GM12878 (cell line): ENCODE measurements around the gene CDC34. TPM values are rescaled to one million over a fixed set of nuclear protein-coding genes. Genes with fewer than 3 reads are reported as not detected.
A peak's percentile ranks its signal among the peaks of the same experiment; 100 is the strongest.

Experiments
- ATF7 ChIP-seq: fragments of 450-650 bp; IDR thresholded peaks from 2 replicates; pipeline ENCODE4 v1.6.1; 2016; ENCODE audit warnings: low read depth, mild to moderate bottlenecking
- BACH1 ChIP-seq: fragments of 450-650 bp; IDR thresholded peaks from 2 replicates; pipeline ENCODE4 v1.6.1; 2017; ENCODE audit warnings: mild to moderate bottlenecking, borderline replicate concordance
- CBFB ChIP-seq: IDR thresholded peaks from 2 replicates; pipeline ENCODE4 v1.6.1; 2016; ENCODE audit warnings: antibody characterized with exemption, low read depth
- CREB1 ChIP-seq: IDR thresholded peaks from 2 replicates; pipeline ENCODE4 v1.6.1; 2012; ENCODE audit warnings: low read depth, mild to moderate bottlenecking, inconsistent platforms
- ETV6 ChIP-seq, 2 experiments: fragments of 450-650 bp in 1 of 2; IDR thresholded peaks in 1 of 2; conservative IDR thresholded peaks in 1 of 2; 2 replicates each; pipeline ENCODE4 v1.6.1; 2014; ENCODE audit warnings: antibody characterized with exemption in 1 of 2, borderline replicate concordance in 1 of 2, low read depth in 1 of 2, mild to moderate bottlenecking in 1 of 2, moderate library complexity in 1 of 2
- IRF4 ChIP-seq: IDR thresholded peaks from 2 replicates; pipeline ENCODE4 v1.6.1; 2011; ENCODE audit warnings: low read depth, low read length
- IRF5 ChIP-seq: fragments of 450-650 bp; IDR thresholded peaks from 2 replicates; pipeline ENCODE4 v1.6.1; 2017; ENCODE audit warnings: borderline replicate concordance
- JUNB ChIP-seq: IDR thresholded peaks from 2 replicates; pipeline ENCODE4 v1.6.1; 2016; ENCODE audit warnings: antibody characterized with exemption, mild to moderate bottlenecking
- KLF5 ChIP-seq: fragments of 450-650 bp; IDR thresholded peaks from 2 replicates; pipeline ENCODE4 v1.6.1; 2014; ENCODE audit warnings: mild to moderate bottlenecking; ENCODE audit not compliant: partially characterized antibody
- MEF2B ChIP-seq: fragments of 450-650 bp; IDR thresholded peaks from 2 replicates; pipeline ENCODE4 v1.6.1; 2018; ENCODE audit warnings: mild to moderate bottlenecking, moderate library complexity; ENCODE audit not compliant: partially characterized antibody, poor library complexity, severe bottlenecking
- NFXL1 ChIP-seq: fragments of 450-650 bp; IDR thresholded peaks from 2 replicates; pipeline ENCODE4 v1.6.1; 2017; ENCODE audit warnings: antibody characterized with exemption, mild to moderate bottlenecking, borderline replicate concordance
- POLR2A ChIP-seq: IDR thresholded peaks from 2 replicates; pipeline ENCODE4 v1.6.1; 2011; ENCODE audit warnings: low read depth, mild to moderate bottlenecking, low read length
- RAD51 ChIP-seq: fragments of 450-650 bp; IDR thresholded peaks from 2 replicates; pipeline ENCODE4 v1.6.1; 2016; ENCODE audit warnings: moderate library complexity, mild to moderate bottlenecking, inconsistent platforms
- SIX5 ChIP-seq: IDR thresholded peaks from 2 replicates; pipeline ENCODE4 v1.6.1; 2011; ENCODE audit warnings: mild to moderate bottlenecking, low read depth, low read length, moderate library complexity; ENCODE audit not compliant: severe bottlenecking
- SMAD1 ChIP-seq: fragments of 450-650 bp; IDR thresholded peaks from 2 replicates; pipeline ENCODE4 v1.6.1; 2018; ENCODE audit warnings: mild to moderate bottlenecking, low read depth; ENCODE audit not compliant: partially characterized antibody
- SMC3 ChIP-seq: IDR thresholded peaks from 2 replicates; pipeline ENCODE4 v1.6.1; 2011; ENCODE audit warnings: low read length, improper control_type of control experiment, borderline replicate concordance
- SUZ12 ChIP-seq: fragments of 200-600 bp; sonication (generic); IDR thresholded peaks from one replicate; pipeline ENCODE4 v1.6.1; 2018; ENCODE audit warnings: antibody characterized with exemption, mild to moderate bottlenecking; ENCODE audit not compliant: unreplicated experiment
- TCF7 ChIP-seq: IDR thresholded peaks from 2 replicates; pipeline ENCODE4 v1.6.1; 2014; ENCODE audit warnings: antibody characterized with exemption, borderline replicate concordance
- polyA plus RNA-seq, 11 experiments: library from polyadenylated mRNA; depleted of rRNA in 4 of 11; unstranded in 6 of 11; stranded (reverse) in 5 of 11; fragments of >200 nt; fragmentation: Nextera tagmentation in 4 of 11; fragmentation: Illumina TruSeq in 1 of 11; extraction: Ambion mirVana in 4 of 11; extraction: Trizol in 1 of 11; gene quantifications; 1 replicate in 1 of 11; 2 replicates in 10 of 11; pipeline versions ENCODE4 v1.2.1 to v1.2.3, GENCODE V29; 2011 to 2016; ENCODE audit warnings: inconsistent platforms in 2 of 11, missing spikeins in 2 of 11, low read depth in 1 of 11
- total RNA-seq, 4 experiments: library from RNA; depleted of rRNA in 3 of 4; stranded (reverse); fragments of >200 nt in 3 of 4; fragmentation: Illumina TruSeq in 1 of 4; extraction: Trizol in 1 of 4; gene quantifications; 2 replicates each; pipeline versions ENCODE4 v1.2.1 to v1.2.3, GENCODE V29; 2013 to 2021
- TF ChIP-seq, protein P1 (sequence below): fragments of 450-650 bp; formaldehyde crosslinking; IDR thresholded peaks from 2 replicates; pipeline ENCODE4 v1.5.0; 2022; ENCODE audit warnings: mild to moderate bottlenecking, missing genetic modification characterization
- TF ChIP-seq, protein P2 (sequence below): fragments of 450-650 bp; IDR thresholded peaks from 2 replicates; pipeline ENCODE4 v1.6.1; 2017; ENCODE audit warnings: antibody characterized with exemption, mild to moderate bottlenecking, moderate library complexity

Gene CDC34
- total and polyA plus RNA-seq, 10 of the 15 experiments (the other 5 are each of a cell fraction or from before 2014, with no cell fraction given) = 0.31 to 48.9 (median 28.5) TPM

DNA sequence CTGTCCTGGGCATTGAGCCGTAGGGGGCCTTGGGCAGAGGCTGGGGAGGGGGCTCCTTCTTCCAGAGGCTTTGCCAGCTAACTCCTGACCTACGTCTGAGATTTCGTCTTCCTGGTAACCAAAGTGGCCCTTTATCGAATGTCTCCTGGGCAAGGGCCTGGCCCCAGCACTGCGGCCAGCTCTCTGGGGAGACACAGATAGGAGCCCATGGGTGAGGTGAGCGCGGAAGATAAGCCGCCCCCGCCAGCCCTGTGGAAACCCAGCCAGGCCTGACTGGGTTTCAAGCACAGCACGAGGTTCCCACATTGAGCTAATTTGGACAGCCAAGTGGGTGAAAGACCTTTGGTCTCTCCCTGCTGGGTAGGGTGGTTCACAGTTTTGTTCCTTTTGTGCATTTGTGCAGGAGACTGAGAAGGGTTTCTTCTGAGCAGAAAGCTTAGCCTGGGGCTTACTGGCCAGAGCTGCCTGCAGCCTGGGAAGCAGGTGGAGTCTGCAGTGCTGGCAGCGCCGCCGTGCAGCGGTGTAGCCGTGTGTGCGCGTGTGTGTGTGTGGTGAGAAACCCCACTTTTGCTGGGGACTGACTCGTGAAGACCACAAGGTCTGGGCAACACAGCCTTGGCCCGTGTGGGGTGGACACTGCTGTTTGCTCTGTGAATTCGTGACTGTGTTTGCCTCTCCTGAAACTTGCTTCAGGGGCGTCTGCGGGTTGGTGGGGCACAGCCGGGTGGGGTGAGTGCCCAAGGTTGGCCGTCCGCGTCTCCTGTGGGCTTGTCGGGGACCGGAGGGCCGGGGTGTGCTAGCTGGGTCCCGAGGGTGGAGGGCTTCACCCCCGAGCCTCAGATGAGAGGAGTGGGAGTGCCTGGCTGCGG, 43.3 kb downstream of the CDC34 start (continued):
- TF ChIP-seq IRF5 = no peak
- peak; percentile 83 for TF ChIP-seq MEF2B
- no peak for TF ChIP-seq SMC3
- no peak for TF ChIP-seq SUZ12
- TF ChIP-seq ETV6 (conservative IDR thresholded peaks at IDR 0.05 in 1 of 2, IDR thresholded peaks at IDR 0.05 in 1 of 2; ENCODE audit: borderline replicate concordance in 1 of 2, low read depth in 1 of 2) = no peak
- TF ChIP-seq CBFB = no peak
- no peak for TF ChIP-seq CREB1
- TF ChIP-seq ATF7 = 0 out of 2 replicates have a peak, but pooled peaks have one; percentile 35
- TF ChIP-seq, protein P1, sequence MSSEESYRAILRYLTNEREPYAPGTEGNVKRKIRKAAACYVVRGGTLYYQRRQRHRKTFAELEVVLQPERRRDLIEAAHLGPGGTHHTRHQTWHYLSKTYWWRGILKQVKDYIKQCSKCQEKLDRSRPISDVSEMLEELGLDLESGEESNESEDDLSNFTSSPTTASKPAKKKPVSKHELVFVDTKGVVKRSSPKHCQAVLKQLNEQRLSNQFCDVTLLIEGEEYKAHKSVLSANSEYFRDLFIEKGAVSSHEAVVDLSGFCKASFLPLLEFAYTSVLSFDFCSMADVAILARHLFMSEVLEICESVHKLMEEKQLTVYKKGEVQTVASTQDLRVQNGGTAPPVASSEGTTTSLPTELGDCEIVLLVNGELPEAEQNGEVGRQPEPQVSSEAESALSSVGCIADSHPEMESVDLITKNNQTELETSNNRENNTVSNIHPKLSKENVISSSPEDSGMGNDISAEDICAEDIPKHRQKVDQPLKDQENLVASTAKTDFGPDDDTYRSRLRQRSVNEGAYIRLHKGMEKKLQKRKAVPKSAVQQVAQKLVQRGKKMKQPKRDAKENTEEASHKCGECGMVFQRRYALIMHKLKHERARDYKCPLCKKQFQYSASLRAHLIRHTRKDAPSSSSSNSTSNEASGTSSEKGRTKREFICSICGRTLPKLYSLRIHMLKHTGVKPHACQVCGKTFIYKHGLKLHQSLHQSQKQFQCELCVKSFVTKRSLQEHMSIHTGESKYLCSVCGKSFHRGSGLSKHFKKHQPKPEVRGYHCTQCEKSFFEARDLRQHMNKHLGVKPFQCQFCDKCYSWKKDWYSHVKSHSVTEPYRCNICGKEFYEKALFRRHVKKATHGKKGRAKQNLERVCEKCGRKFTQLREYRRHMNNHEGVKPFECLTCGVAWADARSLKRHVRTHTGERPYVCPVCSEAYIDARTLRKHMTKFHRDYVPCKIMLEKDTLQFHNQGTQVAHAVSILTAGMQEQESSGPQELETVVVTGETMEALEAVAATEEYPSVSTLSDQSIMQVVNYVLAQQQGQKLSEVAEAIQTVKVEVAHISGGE (CRISPR knock-in tag) = no peak
- TF ChIP-seq RAD51 = no peak
- TF ChIP-seq IRF4 = no peak
- no peak for TF ChIP-seq BACH1
- TF ChIP-seq JUNB = no peak
- no peak for TF ChIP-seq TCF7
- TF ChIP-seq SMAD1 = no peak
- no peak for TF ChIP-seq NFXL1
- TF ChIP-seq, protein P2, sequence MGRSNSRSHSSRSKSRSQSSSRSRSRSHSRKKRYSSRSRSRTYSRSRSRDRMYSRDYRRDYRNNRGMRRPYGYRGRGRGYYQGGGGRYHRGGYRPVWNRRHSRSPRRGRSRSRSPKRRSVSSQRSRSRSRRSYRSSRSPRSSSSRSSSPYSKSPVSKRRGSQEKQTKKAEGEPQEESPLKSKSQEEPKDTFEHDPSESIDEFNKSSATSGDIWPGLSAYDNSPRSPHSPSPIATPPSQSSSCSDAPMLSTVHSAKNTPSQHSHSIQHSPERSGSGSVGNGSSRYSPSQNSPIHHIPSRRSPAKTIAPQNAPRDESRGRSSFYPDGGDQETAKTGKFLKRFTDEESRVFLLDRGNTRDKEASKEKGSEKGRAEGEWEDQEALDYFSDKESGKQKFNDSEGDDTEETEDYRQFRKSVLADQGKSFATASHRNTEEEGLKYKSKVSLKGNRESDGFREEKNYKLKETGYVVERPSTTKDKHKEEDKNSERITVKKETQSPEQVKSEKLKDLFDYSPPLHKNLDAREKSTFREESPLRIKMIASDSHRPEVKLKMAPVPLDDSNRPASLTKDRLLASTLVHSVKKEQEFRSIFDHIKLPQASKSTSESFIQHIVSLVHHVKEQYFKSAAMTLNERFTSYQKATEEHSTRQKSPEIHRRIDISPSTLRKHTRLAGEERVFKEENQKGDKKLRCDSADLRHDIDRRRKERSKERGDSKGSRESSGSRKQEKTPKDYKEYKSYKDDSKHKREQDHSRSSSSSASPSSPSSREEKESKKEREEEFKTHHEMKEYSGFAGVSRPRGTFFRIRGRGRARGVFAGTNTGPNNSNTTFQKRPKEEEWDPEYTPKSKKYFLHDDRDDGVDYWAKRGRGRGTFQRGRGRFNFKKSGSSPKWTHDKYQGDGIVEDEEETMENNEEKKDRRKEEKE = no peak
- TF ChIP-seq SIX5 = no peak
- peak; percentile 56 for TF ChIP-seq POLR2A
- no peak for TF ChIP-seq KLF5
